ENCODE measurements around the gene ADCY10. TPM values are rescaled to one million over a fixed set of nuclear protein-coding genes. Genes with fewer than 3 reads are reported as not detected.

Gene ADCY10
- total RNA-seq, 6 experiments from 2014 or later = 0.12 to 0.22 (median 0.17) TPM; not detected in 2

GRCh38 chr1:167821969-167822685, 91.8 kb downstream of the ADCY10 start:
- TF ChIP-seq CTCF (IDR thresholded peaks at IDR 0.05) = no peak
- DNase-seq = no peak
- no peaks in the 10 kb centered on the region; the same call in 1 of the 2 replicates for H3K27me3 Mint-ChIP-seq (ENCODE audit: insufficient read depth)
- H3K4me1 Mint-ChIP-seq (ENCODE audit: low read depth) = peaks cover 49% of the 10 kb centered on the region
- no peaks in the 10 kb centered on the region; the same call in 1 of the 2 replicates for H3K9me3 Mint-ChIP-seq
- peak overlapping the region; percentile 98 for H3K27ac Mint-ChIP-seq
- H3K4me3 Mint-ChIP-seq = peak overlapping the region; percentile 14; the same call in 1 of the 2 replicates
- peaks cover 16% of the 10 kb centered on the region for H3K36me3 Mint-ChIP-seq (ENCODE audit: low read depth)

GRCh38 chr1:167821356-167821685, 92.6 kb downstream of the ADCY10 start:
- no peak for DNase-seq
- Mint-ChIP-seq H3K9me3 (no peaks in the 10 kb centered on the region; the same call in 1 of the 2 replicates), H3K27me3 (ENCODE audit: insufficient read depth) (no peaks in the 10 kb centered on the region; the same call in 1 of the 2 replicates), H3K4me3 (peak overlapping the region; percentile 20; the same call in 1 of the 2 replicates), H3K4me1 (ENCODE audit: low read depth) (peaks cover 55% of the 10 kb centered on the region), H3K36me3 (ENCODE audit: low read depth) (peaks cover 16% of the 10 kb centered on the region), H3K27ac (peak overlapping the region; percentile 98)
- TF ChIP-seq CTCF (IDR thresholded peaks at IDR 0.05) = no peak

GRCh38 chr1:167820684-167821355, 93.1 kb downstream of the ADCY10 start:
- no peaks in the 10 kb centered on the region; the same call in 1 of the 2 replicates for H3K27me3 Mint-ChIP-seq (ENCODE audit: insufficient read depth)
- no peak for TF ChIP-seq CTCF (IDR thresholded peaks at IDR 0.05)
- peak overlapping the region; percentile 98 for H3K27ac Mint-ChIP-seq
- peak overlapping the region; percentile 73 for H3K4me3 Mint-ChIP-seq
- H3K9me3 Mint-ChIP-seq = peaks cover 3% of the 10 kb centered on the region; the same call in 1 of the 2 replicates
- peaks cover 20% of the 10 kb centered on the region for H3K36me3 Mint-ChIP-seq (ENCODE audit: low read depth)
- DNase-seq = no peak
- peaks cover 60% of the 10 kb centered on the region for H3K4me1 Mint-ChIP-seq (ENCODE audit: low read depth)

GRCh38 chr1:167819849-167820683, 93.9 kb downstream of the ADCY10 start:
- TF ChIP-seq CTCF (IDR thresholded peaks at IDR 0.05) = no peak
- H3K4me1 Mint-ChIP-seq (ENCODE audit: low read depth) = peaks cover 65% of the 10 kb centered on the region
- H3K9me3 Mint-ChIP-seq = peaks cover 10% of the 10 kb centered on the region
- peaks cover 27% of the 10 kb centered on the region for H3K36me3 Mint-ChIP-seq (ENCODE audit: low read depth)
- DNase-seq = peak; percentile 98
- H3K4me3 Mint-ChIP-seq = peak overlapping the region; percentile 73
- H3K27ac Mint-ChIP-seq = peak overlapping the region; percentile 98
- H3K27me3 Mint-ChIP-seq (ENCODE audit: insufficient read depth) = no peaks in the 10 kb centered on the region; the same call in 1 of the 2 replicates

- H3K36me3 Mint-ChIP-seq (ENCODE audit: low read depth) = peaks cover 41% of the 10 kb centered on the region
- peaks cover 45% of the 10 kb centered on the region for H3K4me1 Mint-ChIP-seq (ENCODE audit: low read depth)
- no peak for TF ChIP-seq CTCF (IDR thresholded peaks at IDR 0.05)
- peak overlapping the region; percentile 62; the same call in 1 of the 2 replicates for H3K27ac Mint-ChIP-seq
- no peak for DNase-seq
- H3K9me3 Mint-ChIP-seq = peaks cover 18% of the 10 kb centered on the region
- H3K27me3 Mint-ChIP-seq (ENCODE audit: insufficient read depth) = no peaks in the 10 kb centered on the region; the same call in 1 of the 2 replicates
- H3K4me3 Mint-ChIP-seq = no peak overlapping the region
Measured at GRCh38 chr1:167815650-167816049, 98.3 kb downstream of the ADCY10 start.
